ENCODE results near the gene SFXN5. TPM values are rescaled to one million over a fixed set of nuclear protein-coding genes. Genes with fewer than 3 reads are reported as not detected.

The SFXN5 gene
- total RNA-seq, 2 donors from 2014 or later, result 16.1 to 26.4 TPM

DNA sequence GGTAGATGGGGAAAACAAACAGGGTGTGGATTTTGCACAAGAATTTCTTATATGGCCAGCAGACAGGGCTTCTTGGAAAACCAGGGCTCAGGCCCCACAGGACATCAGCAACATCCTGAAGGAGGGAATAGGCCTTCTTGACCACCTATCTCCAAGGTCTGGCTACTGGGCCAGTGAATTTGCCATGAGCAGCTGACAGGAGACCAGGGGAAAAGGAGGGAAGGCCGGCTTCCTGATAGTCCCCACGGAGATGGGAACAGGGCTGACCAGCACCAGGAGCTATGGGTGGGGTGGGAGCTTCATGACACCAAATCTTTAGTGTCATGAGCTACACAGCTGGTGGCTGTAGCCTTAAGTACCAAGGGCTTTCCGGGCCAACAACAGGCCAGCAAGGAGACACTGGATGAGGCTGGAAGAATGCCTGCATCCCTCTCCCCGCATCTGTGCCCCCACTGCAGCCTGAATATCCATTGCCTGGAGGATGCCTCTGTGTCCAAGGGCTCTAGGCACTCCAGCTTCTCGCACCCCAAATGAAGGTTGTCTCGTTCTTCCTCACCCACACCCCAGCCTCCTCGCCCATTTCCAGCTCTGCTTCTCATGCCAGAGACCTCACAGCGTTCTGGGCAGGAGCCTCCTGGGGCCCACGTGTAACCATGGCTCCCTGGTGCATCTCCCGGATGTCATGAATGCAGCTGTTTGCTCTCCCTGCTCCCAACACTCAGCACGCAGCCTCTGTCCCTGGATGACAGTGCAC is 79.4 kb downstream of the SFXN5 start:
- Histone ChIP-seq H3K9me3 (no peaks in the 10 kb centered on the region), H3K4me3 (no peak overlapping the region), H3K27ac (no peak overlapping the region), H3K36me3 (no peaks in the 10 kb centered on the region), H3K9ac (ENCODE audit: low read depth in 2 of 2, low read length in 2 of 2) (no peak overlapping the region), H3K27me3 (no peaks in the 10 kb centered on the region), H3K4me1 (no peaks in the 10 kb centered on the region)
- no peak for DNase-seq
- TF ChIP-seq, protein P1, sequence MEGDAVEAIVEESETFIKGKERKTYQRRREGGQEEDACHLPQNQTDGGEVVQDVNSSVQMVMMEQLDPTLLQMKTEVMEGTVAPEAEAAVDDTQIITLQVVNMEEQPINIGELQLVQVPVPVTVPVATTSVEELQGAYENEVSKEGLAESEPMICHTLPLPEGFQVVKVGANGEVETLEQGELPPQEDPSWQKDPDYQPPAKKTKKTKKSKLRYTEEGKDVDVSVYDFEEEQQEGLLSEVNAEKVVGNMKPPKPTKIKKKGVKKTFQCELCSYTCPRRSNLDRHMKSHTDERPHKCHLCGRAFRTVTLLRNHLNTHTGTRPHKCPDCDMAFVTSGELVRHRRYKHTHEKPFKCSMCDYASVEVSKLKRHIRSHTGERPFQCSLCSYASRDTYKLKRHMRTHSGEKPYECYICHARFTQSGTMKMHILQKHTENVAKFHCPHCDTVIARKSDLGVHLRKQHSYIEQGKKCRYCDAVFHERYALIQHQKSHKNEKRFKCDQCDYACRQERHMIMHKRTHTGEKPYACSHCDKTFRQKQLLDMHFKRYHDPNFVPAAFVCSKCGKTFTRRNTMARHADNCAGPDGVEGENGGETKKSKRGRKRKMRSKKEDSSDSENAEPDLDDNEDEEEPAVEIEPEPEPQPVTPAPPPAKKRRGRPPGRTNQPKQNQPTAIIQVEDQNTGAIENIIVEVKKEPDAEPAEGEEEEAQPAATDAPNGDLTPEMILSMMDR (IDR thresholded peaks at IDR 0.05), result no peak
- intact Hi-C loops (cut with DNase I), result loop anchor here (2.0 to 5.0 kb wide), 2 partner anchors 171 to 185 kb away; no protein-coding TSS in a partner anchor

- TF ChIP-seq, protein P1 (IDR thresholded peaks at IDR 0.05), result no peak
- DNase-seq, result no peak
- H3K4me3 ChIP-seq, result no peak overlapping the region
- intact Hi-C loops (cut with DNase I), result loop anchor here (5.0 kb wide), 1 partner anchor 186 kb away; no protein-coding TSS in a partner anchor
- no peaks in the 10 kb centered on the region for H3K27me3 ChIP-seq
- H3K27ac ChIP-seq, result no peak overlapping the region
- H3K9me3 ChIP-seq, result no peaks in the 10 kb centered on the region
- no peaks in the 10 kb centered on the region for H3K4me1 ChIP-seq
- H3K9ac ChIP-seq (ENCODE audit: low read depth in 2 of 2, low read length in 2 of 2), result no peak overlapping the region
- no peaks in the 10 kb centered on the region for H3K36me3 ChIP-seq
These were observed 80.1 kb downstream of the SFXN5 start for GRCh38 chr2:72991439-72991725.

GRCh38 chr2:72990695-72991438 is 80.6 kb downstream of the SFXN5 start:
- Histone ChIP-seq H3K27me3 (no peaks in the 10 kb centered on the region), H3K4me3 (no peak overlapping the region), H3K4me1 (no peaks in the 10 kb centered on the region), H3K36me3 (no peaks in the 10 kb centered on the region), H3K9me3 (no peaks in the 10 kb centered on the region), H3K9ac (ENCODE audit: low read depth in 2 of 2, low read length in 2 of 2) (no peak overlapping the region), H3K27ac (no peak overlapping the region)
- intact Hi-C loops (cut with DNase I), result loop anchor here (5.0 kb wide), 1 partner anchor 186 kb away; no protein-coding TSS in a partner anchor
- TF ChIP-seq, protein P1 (IDR thresholded peaks at IDR 0.05), result no peak
- no peak for DNase-seq

DNA sequence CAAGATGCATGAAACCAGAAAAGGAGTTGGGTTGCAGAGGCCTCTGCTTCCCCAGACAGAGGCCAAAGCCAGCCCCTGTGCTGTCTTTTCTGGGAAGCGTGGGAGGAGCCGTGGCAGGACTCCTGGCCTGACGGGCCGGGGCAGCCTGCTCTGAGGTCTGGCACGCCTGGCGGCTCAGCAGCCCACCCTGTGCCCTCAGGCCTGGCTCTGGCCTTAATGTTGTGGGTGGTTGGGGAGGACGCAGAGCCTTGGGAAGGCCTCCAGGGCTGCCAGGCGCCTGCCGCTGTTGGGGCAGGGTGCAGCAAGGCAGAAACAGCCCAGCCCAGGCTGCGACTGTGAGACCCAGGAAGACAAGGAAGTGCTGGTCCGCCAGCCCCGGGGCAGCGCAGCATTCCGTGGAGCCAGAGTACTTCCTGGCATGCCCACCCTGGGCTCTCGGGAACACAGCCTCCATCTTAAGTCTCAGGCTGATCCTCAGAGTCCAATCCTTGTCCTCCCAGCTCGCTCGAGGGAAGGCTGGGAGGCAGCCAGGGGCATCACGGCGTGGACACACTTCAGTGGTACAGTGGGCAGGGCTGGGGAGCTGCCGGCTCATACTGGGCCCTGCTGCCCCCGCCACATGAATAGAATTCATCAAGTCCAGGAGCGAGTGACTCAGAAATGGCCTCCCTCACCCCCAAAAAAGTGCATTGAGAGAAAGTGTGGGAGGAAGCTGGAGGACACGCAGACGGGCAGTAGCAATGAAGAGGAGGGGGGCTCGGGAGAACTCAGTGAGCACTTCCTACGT is 81.5 kb downstream of the SFXN5 start:
- Histone ChIP-seq H3K9ac (ENCODE audit: low read depth in 2 of 2, low read length in 2 of 2) (no peak overlapping the region), H3K4me3 (no peak overlapping the region), H3K4me1 (no peaks in the 10 kb centered on the region), H3K27me3 (no peaks in the 10 kb centered on the region), H3K9me3 (no peaks in the 10 kb centered on the region), H3K27ac (no peak overlapping the region), H3K36me3 (no peaks in the 10 kb centered on the region)
- intact Hi-C loops (cut with DNase I), result loop anchor here (5.0 kb wide), 1 partner anchor 187 kb away; no protein-coding TSS in a partner anchor
- no peak for DNase-seq
- TF ChIP-seq, protein P1 (IDR thresholded peaks at IDR 0.05), result no peak

DNA sequence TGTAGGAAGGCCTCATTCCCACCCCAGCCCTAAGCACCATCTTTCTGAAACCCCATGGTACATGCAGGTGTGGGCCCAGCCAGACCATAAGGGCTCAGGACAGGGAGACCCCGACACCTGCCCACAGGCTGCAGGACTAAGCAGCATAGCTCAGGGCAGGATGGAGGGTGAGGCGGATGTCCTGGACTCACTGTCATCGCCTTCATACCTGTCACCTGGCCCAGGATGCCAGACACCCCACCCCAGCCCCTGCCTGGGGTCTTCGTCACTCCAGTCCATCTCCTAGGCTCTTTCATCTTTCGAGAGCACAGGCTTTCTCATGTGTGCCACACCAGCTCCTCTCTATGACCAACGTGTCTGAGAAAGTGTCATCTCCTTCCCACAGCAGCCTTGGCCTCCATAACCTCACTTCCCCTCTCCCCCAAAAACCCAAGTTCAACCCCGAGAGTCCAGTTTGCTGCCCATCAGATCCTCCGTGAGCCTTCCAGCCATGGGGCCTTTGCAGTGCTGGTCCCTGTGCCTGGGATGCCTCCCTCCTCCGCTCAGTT is 82.7 kb downstream of the SFXN5 start:
- Histone ChIP-seq H3K9ac (ENCODE audit: low read depth in 2 of 2, low read length in 2 of 2) (no peak overlapping the region), H3K36me3 (no peaks in the 10 kb centered on the region), H3K27ac (no peak overlapping the region), H3K4me1 (no peaks in the 10 kb centered on the region), H3K4me3 (no peak overlapping the region), H3K27me3 (no peaks in the 10 kb centered on the region), H3K9me3 (no peaks in the 10 kb centered on the region)
- no peak for DNase-seq
- TF ChIP-seq, protein P1 (IDR thresholded peaks at IDR 0.05), result no peak
- intact Hi-C loops (cut with DNase I), result no loop called here
